COR-L47 (cell line): ENCODE results near the gene TSHR.

Source experiments
- DNase-seq: peaks from one replicate; lab custom pipeline; 2025; lab: John Stamatoyannopoulos, UW

TSHR gene

DNA sequence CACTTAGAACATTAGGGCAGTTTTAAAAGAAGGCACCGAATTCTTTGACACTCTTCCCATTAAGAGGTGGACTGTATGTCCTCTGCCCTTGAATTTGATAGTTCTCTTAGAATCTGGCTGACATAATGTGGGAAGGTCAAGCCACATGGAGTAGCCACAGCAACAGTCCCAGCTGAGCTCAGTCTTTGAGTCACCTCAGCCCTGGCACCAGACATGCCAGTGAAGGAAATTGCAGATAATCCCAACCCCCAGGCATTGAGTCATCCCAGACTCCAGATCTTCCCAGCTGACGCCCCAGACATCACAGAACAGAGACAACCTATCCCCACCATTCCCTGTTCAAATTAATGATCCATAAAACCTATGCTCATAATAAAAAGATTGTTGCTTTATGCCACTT is 181.9 kb downstream of the TSHR start:
- DNase-seq, result no peak

- DNase-seq, result no peak
Observed at GRCh38 chr14:81138429-81138828, 183.0 kb downstream of the TSHR start.

GRCh38 chr14:81141426-81141825 is 186.0 kb downstream of the TSHR start:
- no peak for DNase-seq

DNA sequence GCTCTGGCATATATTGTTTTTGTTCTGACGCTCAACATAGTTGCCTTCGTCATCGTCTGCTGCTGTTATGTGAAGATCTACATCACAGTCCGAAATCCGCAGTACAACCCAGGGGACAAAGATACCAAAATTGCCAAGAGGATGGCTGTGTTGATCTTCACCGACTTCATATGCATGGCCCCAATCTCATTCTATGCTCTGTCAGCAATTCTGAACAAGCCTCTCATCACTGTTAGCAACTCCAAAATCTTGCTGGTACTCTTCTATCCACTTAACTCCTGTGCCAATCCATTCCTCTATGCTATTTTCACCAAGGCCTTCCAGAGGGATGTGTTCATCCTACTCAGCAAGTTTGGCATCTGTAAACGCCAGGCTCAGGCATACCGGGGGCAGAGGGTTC is 188.4 kb downstream of the TSHR start:
- DNase-seq, result no peak

DNA sequence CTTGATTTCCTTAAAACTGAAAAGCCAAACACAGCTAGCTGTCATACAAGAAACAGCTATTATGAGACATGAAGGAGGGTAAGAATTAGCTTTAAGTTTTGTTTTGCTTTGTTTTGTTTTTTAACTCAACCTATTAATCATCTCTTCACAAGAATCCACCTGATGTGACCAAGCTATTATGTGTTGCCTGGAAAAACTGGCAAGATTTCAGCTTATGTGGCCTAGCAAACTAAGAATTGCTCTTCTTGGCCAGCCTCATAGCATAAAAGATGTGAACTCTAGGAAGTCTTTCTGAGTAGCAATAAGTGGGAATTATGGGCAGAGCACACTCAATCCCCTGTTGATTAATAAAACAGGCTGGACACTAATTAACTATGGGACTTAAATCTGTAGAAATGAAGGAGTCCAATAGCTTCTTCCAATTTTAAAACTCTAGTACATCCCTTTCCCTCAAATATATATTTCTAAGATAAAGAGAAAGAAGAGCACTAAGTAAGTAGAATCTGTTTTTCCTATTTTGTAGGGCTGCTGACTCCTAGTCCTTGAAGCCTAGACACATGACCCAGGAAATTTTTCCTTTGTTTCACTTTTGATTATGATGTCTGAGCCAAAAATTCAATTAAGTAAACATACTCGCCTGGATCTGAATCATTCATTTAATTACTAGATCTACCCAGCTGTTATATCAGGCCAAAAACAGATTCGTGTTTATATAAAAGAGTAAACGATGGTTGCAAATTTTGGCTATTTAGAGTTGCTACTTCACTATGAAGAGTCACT is 189.6 kb downstream of the TSHR start:
- DNase-seq, result peak; percentile 69

DNA sequence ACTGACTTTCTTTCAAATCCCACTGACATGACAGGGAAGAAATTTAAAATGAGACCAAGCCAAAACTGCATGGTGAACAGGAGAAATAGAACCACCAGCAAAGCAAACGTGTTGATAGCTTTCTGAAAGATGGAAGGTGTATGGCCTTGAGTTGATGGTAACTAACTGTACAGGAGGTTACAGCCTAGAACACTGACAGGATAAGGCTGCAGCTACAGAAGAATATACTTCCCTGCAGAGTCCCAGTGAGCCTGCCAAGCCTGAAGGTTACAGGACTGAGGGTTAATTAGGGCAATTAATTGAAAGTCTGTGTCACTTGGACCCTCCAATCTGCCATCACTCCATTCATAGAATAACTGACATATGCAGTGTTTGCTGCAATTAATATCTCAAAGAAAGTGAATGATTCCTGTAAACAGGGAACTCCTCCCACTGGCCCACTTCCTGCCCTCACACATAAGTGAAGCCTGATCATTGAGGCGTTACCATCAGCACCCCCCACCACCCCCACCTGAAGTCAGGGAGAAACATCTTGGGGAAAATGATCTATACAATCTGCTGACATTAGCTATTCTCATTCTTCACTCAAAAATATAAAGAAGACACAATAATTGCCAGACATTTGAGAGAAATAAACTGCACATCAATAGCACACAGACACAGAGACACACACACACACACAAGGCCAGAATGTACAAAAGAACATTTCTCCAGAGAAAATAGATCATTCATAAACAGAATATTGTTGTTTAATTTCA is 191.9 kb downstream of the TSHR start:
- no peak for DNase-seq

GRCh38 chr14:81148635-81149034 is 193.2 kb downstream of the TSHR start:
- DNase-seq, result no peak

DNA sequence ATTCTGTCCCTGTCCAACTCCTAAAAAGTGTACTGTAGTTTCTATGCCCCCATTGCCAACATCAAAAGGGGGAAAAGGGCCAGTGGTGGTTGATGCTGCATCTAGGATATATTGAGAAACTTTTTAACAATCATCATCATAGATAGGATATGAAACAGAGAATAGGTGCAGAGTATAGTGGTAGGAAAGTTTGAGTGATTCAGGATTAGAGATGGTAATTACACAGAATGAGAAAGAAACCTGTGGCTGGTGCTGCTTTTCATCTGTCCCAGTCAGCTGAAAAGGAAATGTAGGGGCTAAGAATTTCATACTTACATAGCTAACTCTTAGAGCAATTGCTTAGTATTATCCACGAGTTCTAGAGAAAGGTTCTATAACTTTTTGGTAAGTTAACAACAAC is 197.8 kb downstream of the TSHR start:
- DNase-seq, result no peak

DNA sequence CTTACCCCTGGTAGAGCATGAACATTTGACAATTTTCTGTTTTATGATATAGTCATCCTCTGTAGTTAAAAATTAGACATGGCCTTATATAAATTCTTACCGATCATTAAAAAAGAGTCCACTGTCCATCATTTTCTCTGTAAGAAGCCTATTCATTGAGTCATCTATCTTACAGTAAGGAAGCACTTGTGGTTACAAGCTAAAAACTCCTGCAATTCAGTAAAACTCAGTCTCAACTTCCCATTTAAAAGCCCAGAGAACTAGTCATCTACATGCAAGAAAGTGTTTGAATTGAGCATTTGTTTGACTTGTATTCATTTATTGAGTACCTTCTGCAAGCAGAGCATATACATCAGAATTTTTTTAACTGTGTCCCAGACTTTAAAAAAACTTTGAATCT is 202.0 kb downstream of the TSHR start:
- no peak for DNase-seq

DNA sequence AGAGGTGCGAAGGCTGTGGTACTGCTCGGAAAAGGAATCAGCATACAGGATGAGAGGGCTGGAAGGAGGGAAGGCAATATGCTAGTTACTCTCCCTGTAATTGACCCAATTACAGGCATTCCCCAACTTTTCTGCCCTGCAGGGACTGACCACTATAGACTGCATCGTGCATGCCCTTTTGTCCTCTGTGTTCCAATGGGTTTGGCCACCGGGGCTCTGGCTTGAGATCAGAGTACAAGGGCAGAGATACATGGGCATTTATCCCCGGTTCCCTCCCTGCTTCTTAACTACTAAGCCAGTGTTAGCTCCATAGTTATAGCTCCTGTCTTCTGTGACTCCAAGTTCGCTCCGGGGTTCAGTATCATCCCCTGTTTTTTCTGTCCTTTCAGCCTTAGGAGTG is 205.7 kb downstream of the TSHR start:
- no peak for DNase-seq

DNA sequence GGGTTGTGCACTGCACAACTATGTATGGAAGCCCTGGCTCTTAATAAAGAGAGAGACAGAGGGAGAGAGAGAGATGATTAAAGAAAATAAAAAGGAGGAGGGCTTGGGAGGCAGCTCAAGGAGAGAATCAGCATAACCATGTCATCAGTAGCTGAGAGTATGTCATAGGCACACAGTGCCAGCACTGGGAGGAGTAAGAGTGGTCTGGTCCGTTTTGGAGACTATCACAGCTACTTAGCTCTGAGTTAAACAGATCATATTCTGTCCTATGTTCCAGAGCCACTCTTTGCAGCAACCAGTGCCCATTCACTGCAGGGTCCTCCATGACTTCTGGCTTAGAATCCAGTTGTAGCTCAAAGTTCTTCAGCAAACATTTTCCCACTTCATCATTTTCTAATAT is 206.3 kb downstream of the TSHR start:
- DNase-seq, result no peak

DNA sequence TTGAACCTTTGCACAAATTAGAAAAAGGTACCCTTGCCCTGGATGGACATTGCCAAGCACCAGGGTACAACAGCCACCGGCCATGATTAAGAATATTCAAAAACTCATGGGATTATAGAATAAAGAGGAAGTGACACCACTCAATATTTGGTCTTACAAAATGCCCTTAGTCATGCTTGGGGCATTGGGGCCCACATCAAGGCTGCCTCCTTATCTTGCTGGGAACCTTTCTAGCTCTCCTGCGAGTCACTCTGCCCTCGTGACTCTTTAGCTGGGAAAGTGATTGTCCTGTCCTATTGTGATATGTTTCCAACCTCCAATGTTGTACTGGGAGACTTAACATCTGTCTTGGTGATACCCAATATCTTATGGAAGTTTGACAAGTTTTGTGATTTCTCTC is 207.5 kb downstream of the TSHR start:
- DNase-seq, result no peak

DNA sequence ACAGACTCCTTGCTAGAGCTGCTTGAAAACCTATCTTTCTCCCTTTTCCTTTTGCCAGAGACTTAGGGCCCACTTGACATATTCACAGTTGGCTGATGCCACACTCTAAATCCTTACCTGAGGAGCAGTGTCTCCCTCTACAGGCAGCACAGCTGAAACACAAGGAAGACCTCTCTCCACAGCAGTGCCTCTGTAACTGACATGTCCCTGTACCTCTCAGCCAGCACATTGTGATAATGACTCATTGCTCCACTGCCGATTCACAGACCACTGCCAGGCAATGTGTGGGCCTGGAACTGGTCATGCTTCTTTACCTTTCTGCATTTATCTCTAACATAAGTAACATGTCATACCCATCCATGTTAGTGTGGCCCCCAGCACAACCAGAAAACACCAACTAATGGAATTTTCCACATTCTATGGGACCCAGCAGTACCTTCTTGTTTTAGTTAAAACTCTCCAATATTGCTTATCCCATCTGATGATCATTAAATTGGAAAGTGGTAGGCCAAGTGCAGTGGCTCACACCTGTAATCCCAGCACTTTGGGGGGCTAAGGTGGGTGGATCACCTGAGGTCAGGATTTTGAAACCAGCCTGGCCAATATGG is 208.8 kb downstream of the TSHR start:
- peak; percentile 77 for DNase-seq

DNA sequence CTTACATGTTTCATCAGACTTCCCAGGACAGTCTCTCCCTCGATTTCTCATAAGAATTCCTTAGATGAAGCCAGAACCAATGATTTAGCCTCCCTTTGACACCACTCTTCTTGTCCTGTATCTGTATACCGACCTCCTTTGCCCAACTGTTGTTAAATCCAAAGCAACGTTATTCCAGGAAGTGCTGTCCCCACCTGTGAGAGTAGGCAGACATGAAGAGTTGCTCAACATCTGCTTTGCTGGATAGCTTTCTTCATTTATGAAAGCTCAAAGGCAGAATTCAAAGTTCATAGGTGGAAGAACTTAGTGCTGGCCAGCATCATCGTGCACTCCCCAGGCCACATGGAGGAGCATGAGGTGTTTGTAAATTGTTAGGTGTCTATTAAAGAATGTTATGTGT is 209.8 kb downstream of the TSHR start:
- DNase-seq, result no peak

- DNase-seq, result no peak
Observed at GRCh38 chr14:81166121-81166520, 210.7 kb downstream of the TSHR start.

DNA sequence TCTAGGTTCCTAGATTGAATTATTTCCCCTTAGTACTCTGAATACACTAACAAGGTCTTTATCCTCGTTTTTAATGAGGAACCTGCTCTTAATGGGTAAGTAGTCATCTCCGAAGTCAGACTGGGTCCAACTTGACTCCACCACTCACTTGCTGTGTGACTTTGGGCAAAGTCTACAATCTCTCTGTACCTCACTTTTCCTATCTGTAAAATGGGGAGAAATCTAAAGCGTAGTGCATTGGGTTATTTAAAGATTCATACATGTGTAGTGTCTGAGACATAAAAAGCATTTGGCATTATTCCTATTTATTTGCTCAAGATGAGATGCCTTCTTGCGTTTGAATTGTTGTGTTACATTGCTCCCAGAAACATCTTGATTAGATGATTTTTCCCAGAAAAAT is 213.8 kb downstream of the TSHR start:
- no peak for DNase-seq

GRCh38 chr14:81169711-81170103 is 214.3 kb downstream of the TSHR start:
- no peak for DNase-seq

DNA sequence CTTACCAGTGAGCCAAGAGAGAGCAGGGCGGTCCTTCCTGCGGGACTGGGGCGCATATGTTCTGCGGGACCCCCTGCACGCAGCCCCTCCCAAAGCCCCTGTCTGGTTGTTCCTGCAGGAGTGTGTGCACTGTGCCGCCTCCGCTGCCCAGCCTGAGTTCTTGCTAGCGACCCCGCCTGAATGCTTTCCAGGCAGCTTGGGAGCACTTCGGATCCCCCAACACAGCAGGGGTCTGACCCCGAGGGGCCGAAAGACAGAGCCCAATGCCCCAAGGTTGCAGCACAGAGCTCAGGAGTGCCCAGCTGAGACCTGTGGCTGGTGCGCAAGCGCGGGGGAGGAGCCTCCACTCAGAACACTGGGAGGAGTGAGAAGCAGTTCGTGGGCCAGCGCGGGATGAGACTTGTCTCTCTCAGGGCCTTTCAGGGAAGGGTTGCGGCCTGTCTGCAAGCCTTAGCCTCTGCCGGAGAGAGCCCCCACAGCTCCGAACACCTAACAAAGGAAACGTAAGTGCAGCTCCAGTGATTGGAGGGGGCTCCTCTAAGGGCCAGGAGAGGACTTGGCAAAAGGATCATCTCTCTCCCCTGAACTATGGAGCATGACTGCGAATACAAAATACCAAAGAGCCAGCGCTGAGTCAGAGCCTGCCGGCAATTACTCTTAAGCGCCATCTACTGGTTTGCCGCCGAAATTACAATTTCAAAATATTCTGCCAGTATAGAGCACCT is 214.8 kb downstream of the TSHR start:
- DNase-seq, result peak; percentile 85

DNA sequence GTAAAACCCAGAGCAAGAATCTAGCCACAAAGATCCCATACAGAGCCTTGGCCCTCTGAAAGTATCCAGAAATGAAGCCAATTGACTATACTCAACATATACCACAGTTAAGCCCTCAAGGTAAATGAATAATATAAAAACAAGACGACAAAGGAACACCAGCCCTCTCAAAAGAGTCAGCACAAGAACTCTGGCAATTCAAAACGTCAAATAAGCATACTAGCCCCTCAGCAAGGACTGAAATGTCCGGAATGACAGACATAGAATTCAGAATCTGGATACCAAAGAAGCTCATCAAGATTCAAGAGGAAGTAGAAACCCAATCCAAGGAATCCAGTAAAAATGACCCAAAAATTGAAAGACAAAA is 215.4 kb downstream of the TSHR start:
- no peak for DNase-seq

DNA sequence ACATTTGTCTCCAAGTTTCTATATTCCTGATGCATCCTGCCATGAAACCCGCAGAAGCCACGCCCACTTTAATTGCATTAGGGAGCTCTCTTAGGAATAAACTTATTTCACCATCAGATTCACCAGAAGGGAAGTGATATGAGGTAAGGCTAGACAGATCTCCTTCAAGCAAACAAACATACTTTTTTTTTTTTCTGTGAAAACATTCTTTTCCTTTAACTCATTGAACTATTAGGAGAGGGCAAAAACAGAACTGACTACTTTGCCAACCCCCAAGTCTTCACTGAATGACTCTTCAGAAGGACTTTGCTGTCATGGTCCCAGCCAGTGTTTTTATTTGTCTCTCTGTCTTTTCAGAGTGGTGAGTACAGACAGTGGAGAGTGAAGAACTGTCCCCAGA is 216.9 kb downstream of the TSHR start:
- no peak for DNase-seq

DNA sequence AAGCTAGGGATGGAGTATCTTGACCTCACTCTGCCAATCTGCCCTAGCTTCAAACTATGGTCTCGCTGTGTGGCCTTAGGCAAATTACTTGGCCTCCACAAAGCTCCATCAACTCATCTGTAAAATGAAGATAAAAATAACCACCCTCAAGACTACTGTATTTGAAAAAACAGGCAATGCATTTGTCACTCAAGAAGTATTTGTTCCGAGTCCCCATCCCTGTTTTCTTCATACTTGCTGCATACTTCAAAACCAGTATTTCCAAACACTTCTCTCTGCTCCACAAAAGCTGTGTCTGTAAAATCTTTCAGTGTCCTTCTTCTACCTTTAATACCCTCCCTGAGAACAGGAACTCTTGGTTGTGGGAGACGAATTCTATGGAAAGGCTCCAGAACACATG is 217.5 kb downstream of the TSHR start:
- DNase-seq, result no peak

GRCh38 chr14:81176241-81176640 is 220.8 kb downstream of the TSHR start:
- DNase-seq, result no peak

DNA sequence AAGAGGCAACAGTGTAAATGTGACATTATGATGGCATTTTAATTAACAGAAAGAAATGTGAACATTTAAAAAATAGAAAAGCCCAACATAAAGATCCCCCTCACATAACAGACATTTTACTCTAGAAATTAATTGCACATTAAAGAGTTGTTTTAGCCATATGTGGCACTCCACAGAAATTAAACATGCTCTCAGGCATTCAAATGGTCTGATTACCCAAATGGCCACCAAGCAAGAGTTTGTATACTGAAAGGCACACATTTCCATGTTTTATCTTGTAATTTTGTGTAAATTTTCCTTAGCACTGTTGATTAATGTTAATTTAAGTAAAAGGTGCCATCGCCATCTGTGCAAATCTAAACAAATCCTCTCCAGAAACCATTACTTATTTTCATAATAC is 221.8 kb downstream of the TSHR start:
- no peak for DNase-seq
